Neural cell (in vitro differentiated cells): ENCODE measurements around the gene ALPI. TPM values are rescaled to one million over a fixed set of nuclear protein-coding genes. Genes with fewer than 3 reads are reported as not detected.

ENCODE experiments used
- H2AFZ ChIP-seq: fragments of 200-600, 300-800 bp; sonication (generic), shearing (Covaris generic); 2 replicates; pipeline ENCODE4 v1.6.0; 2014; ENCODE audit warnings: low read depth, mild to moderate bottlenecking, antibody characterized with exemption, low read length, moderate library complexity
- H3F3A ChIP-seq: fragments of 200-600 bp; shearing (Covaris generic); 2 replicates; pipeline ENCODE4 v1.6.1; 2016; ENCODE audit warnings: mild to moderate bottlenecking, moderate library complexity, mixed read lengths, antibody characterized with exemption, low read length; ENCODE audit not compliant: insufficient read depth, poor library complexity, severe bottlenecking
- H3K27ac ChIP-seq: fragments of 200-600, 300-800 bp; sonication (generic), shearing (Covaris generic); 2 replicates; pipeline ENCODE4 v1.5.1; 2014; ENCODE audit warnings: mild to moderate bottlenecking, low read length, moderate library complexity
- H3K27me3 ChIP-seq: fragments of 300-800, 200-600 bp; sonication (generic), shearing (Covaris generic); 2 replicates; pipeline ENCODE4 v1.6.0; 2014; ENCODE audit warnings: mild to moderate bottlenecking, low read depth, low read length, moderate library complexity; ENCODE audit not compliant: insufficient read depth
- H3K36me3 ChIP-seq: fragments of 300-800, 200-600 bp; sonication (generic), shearing (Covaris generic); 2 replicates; pipeline ENCODE4 v1.5.1; 2014; ENCODE audit warnings: mild to moderate bottlenecking, antibody characterized with exemption, low read length, moderate library complexity; ENCODE audit not compliant: insufficient read depth
- H3K4me2 ChIP-seq: fragments of 300-800, 200-600 bp; sonication (generic), shearing (Covaris generic); 2 replicates; pipeline ENCODE4 v1.6.0; 2014; ENCODE audit warnings: mild to moderate bottlenecking, low read length
- H3K4me3 ChIP-seq: fragments of 300-800, 200-600 bp; sonication (generic), shearing (Covaris generic); 2 replicates; pipeline ENCODE4 v1.5.1; 2014; ENCODE audit warnings: mild to moderate bottlenecking, low read length, moderate library complexity
- H3K79me2 ChIP-seq: fragments of 200-600 bp; shearing (Covaris generic); replicated peaks from 2 replicates; pipeline ENCODE4 v1.6.0; 2014; ENCODE audit warnings: mild to moderate bottlenecking, low read length, moderate library complexity; ENCODE audit not compliant: insufficient read depth
- H3K9ac ChIP-seq: fragments of 300-800, 200-600 bp; sonication (generic), shearing (Covaris generic); 2 replicates; pipeline ENCODE4 v1.6.1; 2016; ENCODE audit warnings: mild to moderate bottlenecking, low read length, mixed read lengths
- H3K9me2 ChIP-seq: fragments of 200-600 bp; shearing (Covaris generic); 2 replicates; pipeline ENCODE4 v1.6.1; 2016; ENCODE audit warnings: mild to moderate bottlenecking, low read length, mixed read lengths; ENCODE audit not compliant: insufficient read depth
- H3K9me3 ChIP-seq: fragments of 200-600, 300-800 bp; sonication (generic), shearing (Covaris generic); 2 replicates; pipeline ENCODE4 v1.6.1; 2016; ENCODE audit warnings: mild to moderate bottlenecking, mixed run types, low read length, moderate library complexity, mixed read lengths
- H4K20me1 ChIP-seq: fragments of 200-600 bp; shearing (Covaris generic); 2 replicates; pipeline ENCODE4 v1.6.1; 2016; ENCODE audit warnings: mild to moderate bottlenecking, mixed run types; ENCODE audit not compliant: insufficient read depth
- CTCF ChIP-seq: fragments of 450-650 bp; IDR thresholded peaks from 2 replicates; pipeline ENCODE4 v1.5.1; 2014; ENCODE audit warnings: antibody characterized with exemption, mild to moderate bottlenecking, moderate library complexity; ENCODE audit not compliant: poor library complexity, severe bottlenecking
- EP300 ChIP-seq: fragments of 450-650 bp; conservative IDR thresholded peaks from 2 replicates; pipeline ENCODE4 v1.6.1; 2014; ENCODE audit warnings: antibody characterized with exemption, mild to moderate bottlenecking, moderate library complexity; ENCODE audit not compliant: poor library complexity, severe bottlenecking
- EZH2 ChIP-seq: fragments of 200-600, 300-800 bp; shearing (Covaris generic), sonication (generic); IDR thresholded peaks from 2 replicates; pipeline ENCODE4 v1.6.1; 2014; ENCODE audit warnings: antibody characterized with exemption, low read length, borderline replicate concordance, mild to moderate bottlenecking; ENCODE audit not compliant: insufficient read depth, poor library complexity, severe bottlenecking
- MXI1 ChIP-seq: fragments of 450-650 bp; conservative IDR thresholded peaks from 2 replicates; pipeline ENCODE4 v1.6.1; 2014; ENCODE audit warnings: antibody characterized with exemption, mild to moderate bottlenecking; ENCODE audit not compliant: poor library complexity, severe bottlenecking
- POLR2AphosphoS5 ChIP-seq: IDR thresholded peaks from 2 replicates; pipeline ENCODE4 v1.6.1; 2012
- RAD21 ChIP-seq: fragments of 450-650 bp; conservative IDR thresholded peaks from 2 replicates; pipeline ENCODE4 v1.6.1; 2014; ENCODE audit warnings: antibody characterized with exemption, mild to moderate bottlenecking, moderate library complexity
- REST ChIP-seq: IDR thresholded peaks from 2 replicates; pipeline ENCODE4 v1.6.1; 2012; ENCODE audit warnings: borderline replicate concordance
- SMC3 ChIP-seq: fragments of 450-650 bp; conservative IDR thresholded peaks from 2 replicates; pipeline ENCODE4 v1.6.1; 2014; ENCODE audit warnings: antibody characterized with exemption, mild to moderate bottlenecking, moderate library complexity; ENCODE audit not compliant: poor library complexity
- TAF1 ChIP-seq: IDR thresholded peaks from 2 replicates; pipeline ENCODE4 v1.6.1; 2012; ENCODE audit warnings: low read depth
- polyA plus RNA-seq: library from polyadenylated mRNA; depleted of rRNA; stranded (reverse); fragments of >200 nt; gene quantifications from 2 replicates; pipeline ENCODE4 v1.2.3, GENCODE V29; 2014

The ALPI gene
- polyA plus RNA-seq, 1 donor from 2014 or later: not detected

GRCh38 chr2:232505856-232506255 lies 49.9 kb downstream of the ALPI start:
- no peaks in the 10 kb centered on the region for H3K79me2 ChIP-seq
- H3K9me2 ChIP-seq: no peaks in the 10 kb centered on the region
- peak overlapping the region; percentile 51 for H3K9ac ChIP-seq
- TF ChIP-seq MXI1 (no peak), RAD21 (no peak), SMC3 (no peak), TAF1 (peak; percentile 20), EP300 (no peak)
- H3F3A ChIP-seq: peaks cover 5% of the 10 kb centered on the region
- no peaks in the 10 kb centered on the region for H4K20me1 ChIP-seq
- H3K27ac ChIP-seq: peak overlapping the region; percentile 65
- H3K27me3 ChIP-seq: peaks cover 10% of the 10 kb centered on the region
- H3K36me3 ChIP-seq: no peaks in the 10 kb centered on the region
- H3K4me2 ChIP-seq: no peak overlapping the region
- no peak overlapping the region for H3K4me3 ChIP-seq
- H2AFZ ChIP-seq: peak overlapping the region; percentile 21
- no peaks in the 10 kb centered on the region for H3K9me3 ChIP-seq

- H3K9me3 ChIP-seq: no peaks in the 10 kb centered on the region
- H3K27me3 ChIP-seq: peaks cover 10% of the 10 kb centered on the region
- peak overlapping the region; percentile 51 for H3K9ac ChIP-seq
- no peak overlapping the region for H2AFZ ChIP-seq
- TF ChIP-seq EP300: no peak
- TF ChIP-seq REST: no peak
- TF ChIP-seq MXI1: no peak
- TF ChIP-seq EZH2: no peak
- no peak for TF ChIP-seq POLR2AphosphoS5
- TF ChIP-seq RAD21: no peak
- no peak for TF ChIP-seq CTCF
- no peak for TF ChIP-seq SMC3
- TF ChIP-seq TAF1: no peak
- H3K27ac ChIP-seq: peak overlapping the region; percentile 65
- no peaks in the 10 kb centered on the region for H3K79me2 ChIP-seq
- H3K4me3 ChIP-seq: no peak overlapping the region
- no peaks in the 10 kb centered on the region for H3K9me2 ChIP-seq
- H3K4me2 ChIP-seq: no peak overlapping the region
- H3F3A ChIP-seq: peaks cover under 1% of the 10 kb centered on the region
- H3K36me3 ChIP-seq: no peaks in the 10 kb centered on the region
- no peaks in the 10 kb centered on the region for H4K20me1 ChIP-seq
Observed at GRCh38 chr2:232506709-232507108, 50.8 kb downstream of the ALPI start.

GRCh38 chr2:232508251-232508650 lies 52.3 kb downstream of the ALPI start:
- no peaks in the 10 kb centered on the region for H3K9me2 ChIP-seq
- no peak overlapping the region for H2AFZ ChIP-seq
- H3K9ac ChIP-seq: peak overlapping the region; percentile 21
- TF ChIP-seq EZH2 (no peak), CTCF (no peak), MXI1 (no peak), TAF1 (no peak), REST (no peak), POLR2AphosphoS5 (no peak), RAD21 (no peak), EP300 (no peak), SMC3 (no peak)
- no peak overlapping the region for H3K4me3 ChIP-seq
- H3K79me2 ChIP-seq: no peaks in the 10 kb centered on the region
- H3K9me3 ChIP-seq: no peaks in the 10 kb centered on the region
- H3F3A ChIP-seq: no peaks in the 10 kb centered on the region
- no peaks in the 10 kb centered on the region for H4K20me1 ChIP-seq
- H3K36me3 ChIP-seq: no peaks in the 10 kb centered on the region
- no peak overlapping the region for H3K4me2 ChIP-seq
- no peak overlapping the region for H3K27ac ChIP-seq
- H3K27me3 ChIP-seq: peaks cover 8% of the 10 kb centered on the region
